AML-193 (cell line): Measurements from ENCODE around the gene COL25A1.
A peak's percentile ranks its signal among the peaks of the same experiment; 100 is the strongest.

Source experiments
- DNase-seq, 2 experiments: peaks; one replicate each; lab custom pipeline; 2025; lab: John Stamatoyannopoulos, UW

The COL25A1 gene

DNA sequence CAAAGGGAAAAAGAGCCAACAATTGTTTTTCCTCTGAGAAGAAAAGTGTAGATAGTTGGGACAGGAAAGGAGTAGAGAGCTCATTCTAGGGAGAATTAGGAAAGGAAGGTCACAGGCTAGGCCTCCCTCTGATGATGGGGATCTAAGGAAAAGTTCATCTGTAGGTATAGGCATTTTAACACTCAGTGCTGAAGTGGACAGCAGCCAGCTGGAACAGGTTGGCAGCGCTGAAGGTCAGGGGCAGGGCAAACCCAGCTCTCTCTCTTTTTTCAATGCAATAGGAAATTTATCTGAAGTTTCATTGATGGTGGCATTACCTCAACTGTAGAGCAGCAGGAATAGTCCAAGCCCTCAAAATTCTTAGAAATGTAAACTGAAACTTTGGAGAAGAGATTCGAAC lies 441.1 kb downstream of the COL25A1 start:
- no peak for DNase-seq

DNA sequence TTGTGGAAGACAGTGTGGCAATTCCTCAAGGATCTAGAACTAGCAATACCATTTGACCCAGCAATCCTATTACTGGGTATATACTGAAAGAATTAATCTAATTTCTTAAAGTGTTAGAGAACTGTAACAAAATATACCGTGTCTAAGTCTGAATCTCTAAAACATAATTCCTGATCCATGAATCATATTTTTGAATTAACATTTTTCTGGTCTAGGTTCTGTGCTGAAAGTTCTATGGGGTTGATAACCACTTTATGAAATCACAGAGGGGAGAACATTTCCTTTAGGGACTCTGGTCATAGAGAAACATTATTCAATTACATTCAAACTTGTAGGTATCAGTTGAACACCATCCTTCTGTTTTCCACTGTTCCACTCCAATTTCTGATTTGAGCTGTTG lies 447.7 kb downstream of the COL25A1 start:
- no peak for DNase-seq

DNA sequence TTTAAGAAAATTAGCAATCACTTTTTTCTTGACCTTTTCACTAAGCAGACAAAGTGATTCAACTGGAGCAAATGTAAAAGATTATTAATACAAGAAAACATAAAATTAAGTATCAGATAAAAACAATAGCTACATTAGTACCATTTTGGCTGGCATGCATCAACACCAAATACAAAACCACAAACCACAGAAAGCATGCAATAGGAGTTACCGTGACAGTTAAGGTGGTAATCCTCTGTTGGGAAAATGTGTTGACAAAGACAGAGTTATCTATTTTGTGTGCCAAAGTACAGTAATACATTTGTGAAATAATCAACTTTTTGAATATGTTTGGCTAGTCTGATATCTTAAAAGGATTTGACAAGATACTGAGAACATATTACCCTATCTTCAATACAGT lies 449.8 kb downstream of the COL25A1 start:
- DNase-seq, result no peak

DNA sequence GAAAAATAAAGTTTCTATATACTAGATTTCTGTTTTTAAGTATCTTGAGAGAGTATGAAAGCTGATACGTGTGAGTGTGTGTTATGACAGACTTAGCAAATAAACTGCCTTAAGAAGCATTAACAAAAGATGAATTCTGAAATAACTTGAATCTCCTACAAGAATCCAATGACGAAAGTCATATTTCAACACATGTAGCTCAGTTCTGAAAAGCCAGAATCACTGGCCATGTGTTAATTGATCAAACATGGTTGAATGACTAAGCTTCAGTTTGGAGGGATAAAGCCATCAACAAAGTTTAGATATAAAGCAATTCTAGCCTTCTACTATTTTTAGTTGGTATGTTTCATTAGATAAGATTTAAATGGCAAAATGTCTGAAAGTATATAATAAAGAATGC lies 451.1 kb downstream of the COL25A1 start:
- no peak for DNase-seq

DNA sequence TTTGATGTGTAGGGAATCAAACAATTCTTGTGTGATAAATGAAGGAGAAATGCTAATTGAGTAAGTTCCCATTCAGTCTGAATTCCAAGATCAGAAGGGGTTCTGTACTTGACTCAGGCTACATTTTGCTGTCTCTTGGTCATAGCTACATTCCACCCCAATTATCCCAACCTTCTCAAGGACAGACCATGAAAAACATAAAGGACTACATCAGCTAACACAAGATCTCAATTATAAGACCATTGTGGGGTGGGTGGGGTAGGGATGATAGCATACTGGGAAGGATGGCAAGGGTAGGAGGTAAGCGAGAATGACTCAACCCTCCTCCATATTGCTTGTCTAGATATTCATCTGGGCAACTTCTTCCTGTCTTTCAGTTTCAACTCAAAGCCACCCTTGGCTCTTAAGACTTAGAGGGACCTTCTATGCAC lies 452.2 kb downstream of the COL25A1 start:
- DNase-seq, result no peak

DNA sequence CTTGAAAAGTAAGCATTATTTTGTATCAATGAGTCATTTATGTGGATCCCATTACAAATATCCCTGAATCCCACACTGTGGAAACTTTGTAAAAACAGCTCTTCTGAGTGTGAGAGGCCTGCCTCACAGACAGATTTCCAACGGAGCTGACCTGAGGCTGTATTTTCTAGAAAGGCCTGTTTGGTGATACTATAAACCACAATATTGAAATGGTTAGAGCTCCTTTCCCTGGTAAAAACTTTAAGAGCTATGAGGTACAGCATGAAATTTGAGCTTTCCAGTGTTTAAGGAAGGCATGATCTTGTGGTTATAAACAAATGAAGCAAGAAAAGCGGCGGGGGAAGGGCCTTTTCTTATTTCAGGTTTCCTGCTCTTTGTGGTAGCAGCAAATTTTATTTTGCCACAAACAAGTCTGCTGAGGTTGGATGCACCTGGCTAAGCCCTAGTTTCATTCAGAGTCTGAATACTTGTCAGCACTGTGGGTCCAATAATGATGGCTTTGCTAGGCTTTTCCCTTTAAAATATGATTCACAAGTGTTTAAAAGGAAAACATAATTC lies 452.8 kb downstream of the COL25A1 start:
- DNase-seq, result no peak

DNA sequence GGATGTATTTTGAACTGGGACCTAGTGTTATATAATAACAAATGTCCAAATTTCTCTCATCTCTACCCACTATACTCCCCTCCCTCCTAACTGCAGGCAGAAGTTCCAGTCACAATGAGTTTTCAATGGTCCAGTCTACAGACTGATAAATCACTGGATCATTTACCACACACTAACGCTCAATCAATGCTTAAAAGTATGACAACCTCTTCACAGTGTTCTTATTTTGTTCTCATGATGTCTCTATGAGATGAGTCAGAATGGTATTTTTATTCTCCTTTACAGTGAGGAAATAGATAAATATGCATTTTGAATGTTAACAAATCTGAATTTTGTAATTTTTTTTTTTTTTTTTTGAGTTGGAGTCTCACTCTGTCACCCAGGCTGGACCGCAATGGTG lies 455.9 kb downstream of the COL25A1 start:
- no peak for DNase-seq

DNA sequence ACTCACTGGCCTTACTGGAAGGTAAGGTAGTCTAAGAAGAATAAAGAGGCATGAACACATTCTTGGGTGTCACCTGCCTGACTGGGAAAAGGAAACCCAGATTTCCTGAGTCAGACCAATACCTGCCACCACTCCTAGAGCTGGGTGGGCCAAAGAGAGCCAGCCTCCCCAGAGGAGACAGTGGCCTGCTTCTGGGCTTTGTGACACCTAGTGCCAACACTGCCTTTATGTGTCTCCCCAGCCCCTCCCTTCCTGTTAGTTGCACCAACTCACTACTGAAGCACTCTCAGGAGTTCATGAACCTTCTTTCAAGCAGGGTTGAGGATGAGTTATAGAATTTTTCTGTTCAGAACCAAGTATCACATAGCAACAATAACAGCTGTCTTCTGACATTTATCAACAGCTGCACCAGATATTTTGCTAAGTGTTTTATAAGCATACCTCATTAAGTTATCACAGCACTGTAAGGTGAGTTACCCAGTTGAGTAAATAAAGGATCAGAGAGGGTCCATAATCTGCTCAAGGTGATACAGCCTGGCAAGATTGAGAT lies 462.0 kb downstream of the COL25A1 start:
- DNase-seq, result no peak

DNA sequence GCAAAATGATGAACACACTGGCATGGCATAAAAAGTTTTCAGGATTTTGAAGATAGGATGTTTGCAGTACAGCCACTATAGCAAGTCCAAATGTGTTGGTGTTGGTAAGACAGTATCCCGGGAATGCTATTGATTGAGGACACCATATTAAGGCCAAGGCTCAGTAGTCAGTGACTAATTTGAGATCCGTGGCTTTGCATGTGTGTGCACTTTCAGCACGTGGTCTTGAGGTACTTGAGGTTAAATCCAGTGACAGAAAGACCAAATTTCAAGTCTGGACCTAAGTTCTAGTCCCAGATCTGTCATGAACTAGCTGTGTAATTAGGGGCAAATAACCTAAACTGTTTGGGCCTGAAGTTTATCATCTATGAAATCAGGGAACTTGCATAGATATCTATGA lies 463.1 kb downstream of the COL25A1 start:
- no peak for DNase-seq

DNA sequence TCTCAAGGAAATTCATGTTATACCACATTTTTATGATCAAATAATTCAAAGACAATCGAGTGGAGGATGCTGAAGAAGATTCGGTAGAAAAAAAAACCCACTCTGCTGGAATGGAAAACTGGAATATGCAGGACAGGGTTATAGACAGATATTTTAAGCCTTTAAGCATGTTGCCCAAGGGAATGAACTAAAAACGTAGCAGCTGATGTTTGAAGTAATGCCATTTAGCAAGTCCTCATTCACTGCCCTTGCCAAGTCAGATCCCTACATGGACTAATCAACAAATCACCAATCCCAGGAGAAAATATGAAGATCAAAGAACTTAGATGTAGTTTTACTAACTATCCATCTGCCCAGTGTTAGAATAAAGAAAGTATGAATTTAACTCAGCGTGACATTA lies 464.0 kb downstream of the COL25A1 start:
- DNase-seq, result no peak

DNA sequence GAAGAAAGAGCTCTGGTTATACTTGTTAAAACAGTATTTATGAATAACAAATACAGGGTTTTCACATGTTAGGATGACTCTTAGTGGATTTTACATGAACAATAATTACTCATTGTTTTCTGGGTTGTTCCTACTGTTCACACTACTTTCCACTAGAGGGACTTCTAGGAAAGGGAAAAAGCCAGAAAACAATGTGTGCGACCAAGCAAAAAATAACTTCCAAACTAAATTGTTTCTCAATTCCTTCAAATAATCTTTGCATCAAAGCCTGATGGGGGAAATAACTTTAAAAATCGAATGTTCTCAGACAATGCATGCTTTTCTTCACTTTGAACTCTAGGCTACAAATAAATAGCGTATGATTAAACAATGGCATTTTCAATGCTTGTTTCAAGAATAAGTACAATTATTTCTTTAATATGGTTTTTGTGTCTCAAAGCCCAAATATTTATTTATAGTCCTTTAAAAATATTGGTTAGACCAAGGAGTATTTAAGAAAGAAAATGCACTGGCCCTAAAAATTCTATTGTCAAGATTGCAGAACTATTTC lies 467.5 kb downstream of the COL25A1 start:
- DNase-seq, result peak in 1 of 2 experiments; percentile 30

DNA sequence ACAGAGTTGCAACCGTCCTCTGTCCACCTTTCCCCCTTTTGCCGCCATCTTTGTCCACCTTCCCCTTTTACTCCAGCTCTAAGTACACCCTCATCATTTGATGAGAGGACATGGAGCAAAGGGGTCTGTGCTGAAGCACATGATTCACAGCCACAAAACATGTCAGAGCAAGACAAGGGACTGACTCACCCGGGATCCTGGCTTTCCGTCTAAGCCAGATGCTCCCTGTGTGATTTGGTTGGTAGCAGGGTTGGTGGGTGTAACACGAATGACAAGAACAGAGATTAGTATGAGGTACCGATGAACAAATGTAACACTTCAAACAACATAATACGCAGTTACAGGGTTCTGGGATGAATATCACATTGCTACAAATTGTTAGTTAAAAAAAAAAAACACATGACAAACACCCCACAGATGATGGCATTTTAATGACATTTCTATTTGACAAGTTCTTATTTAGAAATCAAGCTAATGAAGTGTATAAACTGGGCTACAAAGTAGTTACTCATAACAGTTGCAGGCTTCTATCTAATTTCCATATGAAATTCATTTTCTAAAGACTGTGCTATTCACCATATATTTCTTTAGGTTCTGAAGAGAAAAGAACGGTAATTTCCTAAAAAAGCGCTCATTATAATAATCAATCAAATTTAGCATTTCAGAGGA lies 468.2 kb downstream of the COL25A1 start:
- no peak for DNase-seq

DNA sequence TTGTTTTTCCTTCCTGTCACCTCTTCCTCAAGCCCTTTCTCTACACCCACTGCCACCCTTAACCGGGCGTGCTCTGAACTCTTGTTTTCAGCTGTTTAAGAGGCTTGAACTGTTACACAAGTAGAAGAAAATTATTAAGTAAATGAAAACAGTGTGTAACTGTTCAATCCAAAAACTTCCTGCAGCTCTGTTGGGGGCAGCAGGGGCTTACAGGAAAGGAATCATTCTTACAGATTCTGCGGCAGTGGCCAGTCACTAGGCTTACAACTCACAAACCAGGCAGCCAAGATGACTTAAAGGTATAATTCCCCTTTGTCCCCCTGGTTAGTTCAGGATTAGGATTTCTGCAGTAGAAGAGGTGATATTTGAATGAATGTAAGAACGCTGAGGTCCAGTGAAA lies 469.4 kb downstream of the COL25A1 start:
- DNase-seq, result no peak

DNA sequence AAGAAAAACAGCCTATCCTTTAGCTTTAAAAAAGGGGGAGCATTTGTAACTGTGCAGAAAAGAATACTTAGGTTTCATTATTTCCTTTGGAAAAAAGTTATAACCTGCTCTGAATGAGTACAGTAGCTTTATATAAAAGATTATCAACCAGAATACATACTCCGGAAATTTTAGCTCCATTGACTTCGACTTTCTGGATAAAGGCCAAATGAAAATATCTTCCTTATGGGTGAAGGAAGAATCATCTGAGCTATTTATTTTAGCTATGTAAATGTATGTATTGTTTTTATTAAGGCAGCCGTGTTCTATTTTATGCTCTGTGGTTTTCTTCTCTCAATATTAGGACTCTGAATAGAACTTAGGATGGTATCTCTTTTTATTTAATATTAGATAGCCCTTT lies 470.6 kb downstream of the COL25A1 start:
- DNase-seq, result no peak

DNA sequence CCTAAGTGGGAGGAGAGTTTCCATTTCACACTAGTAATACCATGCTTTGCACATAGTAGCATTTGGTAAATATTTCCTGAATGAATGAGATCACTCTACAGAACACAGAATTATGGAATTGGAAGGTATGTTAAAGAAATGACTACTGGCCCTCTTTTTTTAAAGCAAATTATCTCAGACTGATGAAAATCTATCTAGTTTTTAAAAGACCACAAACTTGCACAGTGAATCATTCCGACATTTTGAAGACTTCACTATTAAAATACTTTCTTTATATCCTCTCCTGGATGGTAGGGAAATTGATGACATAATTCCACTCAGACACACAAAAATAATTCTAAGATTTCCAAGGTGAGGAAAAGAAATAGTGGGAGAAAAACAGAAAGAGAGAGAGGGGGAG lies 471.2 kb downstream of the COL25A1 start:
- DNase-seq, result no peak

DNA sequence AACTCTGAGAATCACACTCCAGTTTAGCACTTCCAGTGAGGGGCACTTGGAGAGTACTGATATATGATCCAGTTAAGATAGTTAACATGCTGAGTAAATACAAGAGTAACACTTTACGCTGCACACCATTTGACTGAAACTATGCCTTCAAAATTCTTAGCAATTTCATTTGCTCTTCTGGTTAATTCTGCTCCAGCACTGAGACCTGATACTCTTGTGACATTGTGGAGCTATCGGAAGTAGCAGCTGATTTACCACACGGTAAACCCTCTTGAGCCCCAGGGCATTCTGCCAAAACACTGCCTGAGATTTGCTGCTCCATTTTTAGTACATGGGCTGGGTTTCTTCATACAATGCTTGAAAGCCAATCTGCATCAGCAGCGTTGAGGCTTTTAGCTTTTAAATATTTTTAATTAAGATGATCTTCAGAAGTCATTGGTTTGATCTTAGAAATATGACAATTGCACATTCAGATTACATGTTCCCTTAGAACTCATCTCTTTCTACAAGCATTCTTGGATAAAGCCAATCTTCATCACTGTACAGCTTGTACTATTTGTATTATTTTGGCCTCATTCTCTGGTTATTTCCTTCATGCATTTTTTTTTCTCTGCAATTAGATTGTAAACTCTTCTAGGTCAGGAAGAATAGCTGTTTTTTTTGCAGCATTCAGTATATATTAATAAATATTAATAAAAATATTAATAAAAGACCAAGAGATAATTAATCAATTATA lies 471.8 kb downstream of the COL25A1 start:
- DNase-seq, result no peak

DNA sequence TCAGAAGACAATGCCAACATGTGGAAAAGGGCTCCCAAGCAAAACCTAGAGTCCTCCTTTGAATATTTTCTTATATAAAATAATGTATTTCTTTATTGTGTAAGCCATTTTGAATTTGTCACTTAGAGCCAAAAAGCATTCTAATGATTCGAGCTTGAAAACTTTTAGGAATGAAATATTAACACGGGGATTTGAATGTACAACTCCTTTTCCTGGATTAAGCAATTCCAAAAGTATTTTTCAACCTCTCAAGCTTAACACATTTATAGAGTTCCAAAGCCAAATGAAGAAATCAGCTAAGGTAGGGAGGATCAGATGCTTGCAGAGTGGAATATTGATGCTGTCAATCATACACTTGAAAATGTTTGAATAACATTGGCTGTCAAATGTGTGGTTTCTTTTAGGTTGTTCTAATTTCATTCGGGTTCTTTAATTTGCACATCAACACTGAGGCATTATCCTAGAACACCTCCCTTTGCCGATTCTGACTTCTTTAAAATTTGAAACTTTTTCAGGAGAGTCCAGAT lies 472.4 kb downstream of the COL25A1 start:
- DNase-seq, result no peak

DNA sequence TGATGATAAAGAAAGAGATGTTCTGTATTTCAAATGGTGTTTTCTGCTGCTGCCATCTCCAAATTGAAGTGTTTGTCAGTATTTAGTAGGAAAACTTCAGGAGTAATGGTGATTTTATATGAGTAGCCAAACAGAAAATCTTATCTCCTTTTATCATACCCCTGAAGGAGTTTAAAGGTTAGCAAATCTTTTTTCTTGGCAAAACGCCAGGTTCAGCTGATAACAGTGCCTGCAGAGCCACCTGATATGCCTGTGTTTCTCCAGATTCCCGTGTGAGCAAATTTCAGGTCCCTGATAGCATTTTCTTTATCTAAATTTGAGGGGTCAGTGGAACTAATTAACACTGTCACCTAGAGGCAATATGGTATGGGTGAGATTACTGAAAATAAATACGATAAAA lies 473.8 kb downstream of the COL25A1 start:
- no peak for DNase-seq

DNA sequence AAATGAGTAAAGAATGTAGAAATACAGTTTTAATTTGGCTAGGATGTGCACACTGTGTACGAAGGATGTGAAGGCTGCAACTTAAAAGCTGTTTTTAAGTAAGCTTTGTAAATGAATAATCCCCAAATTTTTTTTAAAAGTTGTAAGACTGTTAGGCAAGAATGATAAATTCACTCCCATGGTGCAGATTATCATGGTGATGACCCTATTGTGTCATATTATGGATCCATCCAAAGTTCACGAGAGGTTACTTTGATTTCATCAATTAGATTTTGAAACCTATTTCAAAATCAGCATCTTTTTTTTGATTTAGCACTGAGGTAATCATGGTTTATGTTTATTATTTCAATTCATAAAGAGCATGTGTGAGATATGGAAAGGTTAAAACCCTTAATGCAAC lies 476.7 kb downstream of the COL25A1 start:
- no peak for DNase-seq

DNA sequence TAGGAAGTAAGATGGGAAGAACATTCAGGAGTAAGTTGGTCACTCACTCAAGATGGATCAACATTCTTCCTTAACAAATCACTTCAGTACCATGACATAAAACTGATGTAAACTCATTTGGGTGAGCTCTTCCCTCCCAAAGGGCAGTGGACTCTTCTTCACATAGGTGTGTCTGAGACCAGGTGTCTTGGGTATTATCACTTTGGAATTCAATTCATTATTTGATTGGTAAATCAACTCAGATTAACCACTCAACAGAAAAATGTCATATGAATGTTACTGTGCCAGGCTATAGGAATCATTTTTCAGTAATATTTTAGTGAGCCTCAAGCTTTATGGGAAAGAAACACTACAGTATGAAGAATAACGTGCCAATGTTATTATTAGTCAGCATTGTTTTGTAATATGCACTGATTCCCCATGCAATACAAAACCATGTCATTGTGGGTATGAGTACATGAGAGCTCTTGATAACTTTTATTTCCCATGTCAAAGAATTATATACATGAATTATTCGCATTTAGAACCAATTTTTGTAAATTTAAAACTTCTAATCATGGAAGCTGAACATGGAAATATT lies 481.0 kb downstream of the COL25A1 start:
- no peak for DNase-seq

DNA sequence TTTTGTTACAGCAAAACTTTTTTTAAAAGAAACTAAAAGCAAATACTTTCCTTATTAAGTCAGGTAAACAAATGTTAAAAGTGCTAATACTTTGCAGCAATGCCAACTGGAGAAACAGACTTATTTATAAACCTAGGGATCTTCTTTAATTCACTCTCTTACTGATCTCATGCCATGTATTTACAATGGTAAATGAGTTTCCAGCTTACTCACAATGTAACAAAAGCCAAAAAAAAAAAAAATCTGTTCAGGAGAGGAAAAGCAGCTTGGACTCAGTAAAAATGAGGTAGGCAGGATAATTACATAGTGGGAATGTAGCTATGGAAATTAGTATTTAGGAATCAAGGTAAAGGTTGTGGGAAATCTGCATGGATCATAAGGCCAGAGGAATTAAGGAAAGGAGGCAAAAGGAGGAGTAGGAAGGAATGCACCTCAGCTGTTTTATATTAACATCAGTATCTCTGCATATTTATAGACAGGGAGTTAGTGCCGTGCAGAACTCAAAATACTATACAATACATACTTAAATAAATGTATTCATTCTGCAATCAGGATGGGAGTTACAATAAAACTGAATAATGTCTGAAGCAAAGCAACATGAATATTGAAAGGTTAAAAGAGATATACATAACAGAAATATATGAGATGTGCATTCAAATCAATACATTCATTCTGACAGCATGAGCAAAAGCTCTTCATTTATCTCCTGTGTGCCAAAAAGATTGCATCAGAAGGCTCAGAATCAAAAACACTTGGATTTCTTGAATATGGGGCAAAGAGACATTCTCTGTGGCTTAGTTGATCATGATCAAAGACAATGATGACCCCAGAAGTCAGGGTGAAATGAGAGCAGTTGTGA lies 481.7 kb downstream of the COL25A1 start:
- no peak for DNase-seq
